Amygdala (tissue), 56 donors: ENCODE results near the gene RETNLB.
A peak's percentile ranks its signal among the peaks of the same experiment; 100 is the strongest.

Experiments used
- DNase-seq, 56 donors: peaks; one replicate each; lab custom pipeline; 2025; lab: John Stamatoyannopoulos, UW

The RETNLB gene, protein sequence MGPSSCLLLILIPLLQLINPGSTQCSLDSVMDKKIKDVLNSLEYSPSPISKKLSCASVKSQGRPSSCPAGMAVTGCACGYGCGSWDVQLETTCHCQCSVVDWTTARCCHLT

DNA sequence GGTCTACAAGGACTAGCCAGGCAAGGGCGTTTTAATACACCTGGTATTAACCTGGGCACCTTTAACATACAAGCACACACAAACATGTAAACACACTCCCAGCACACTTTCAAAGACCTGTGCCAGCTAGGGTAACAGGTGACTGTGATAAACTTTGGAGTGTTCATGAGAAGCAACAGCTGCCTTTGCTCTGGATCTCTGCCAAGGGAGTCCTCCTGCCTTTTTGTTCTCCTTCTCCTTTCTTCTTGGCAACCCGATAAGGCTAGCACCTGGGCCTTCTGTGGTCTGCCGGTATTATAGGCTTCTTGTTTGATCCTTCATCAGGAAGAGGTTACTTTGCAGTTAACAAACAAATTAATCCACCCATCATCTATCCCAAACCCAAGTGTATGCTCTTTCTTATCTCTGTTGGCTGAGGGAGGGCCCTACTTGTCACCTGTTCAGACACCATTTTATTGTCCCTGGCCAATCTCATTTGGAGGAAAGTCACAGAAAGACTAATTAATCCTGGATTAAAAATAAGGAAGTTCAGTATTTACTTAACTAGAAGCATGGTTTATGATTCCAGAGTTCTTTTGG, at the start of gene RETNLB:
Gene RETNLB, minus strand, starts transcription at position 7 of the 579 bp plus-strand sequence. CDS start 225 bp downstream, outside the sequence.
- DNase-seq = no peak

DNA sequence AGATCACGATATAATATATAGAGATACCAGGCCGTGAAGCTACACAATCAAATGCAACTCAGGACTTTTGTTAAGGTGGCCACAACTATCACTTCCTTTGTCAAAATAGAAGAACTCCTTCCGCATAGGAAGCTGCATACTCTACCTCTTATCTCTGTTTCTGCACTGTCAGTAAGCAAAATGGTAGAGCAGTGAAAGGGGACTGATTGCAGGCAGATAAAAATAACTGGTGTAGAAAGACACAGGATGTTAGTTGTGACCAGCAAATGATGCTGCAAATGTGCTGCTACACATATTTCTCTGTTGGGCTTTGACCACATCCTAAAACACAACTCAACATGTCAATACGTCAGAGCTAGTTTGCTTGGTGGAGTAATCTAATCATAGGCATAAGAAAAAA, 49.1 kb upstream of the RETNLB start:
- DNase-seq = no peak

DNA sequence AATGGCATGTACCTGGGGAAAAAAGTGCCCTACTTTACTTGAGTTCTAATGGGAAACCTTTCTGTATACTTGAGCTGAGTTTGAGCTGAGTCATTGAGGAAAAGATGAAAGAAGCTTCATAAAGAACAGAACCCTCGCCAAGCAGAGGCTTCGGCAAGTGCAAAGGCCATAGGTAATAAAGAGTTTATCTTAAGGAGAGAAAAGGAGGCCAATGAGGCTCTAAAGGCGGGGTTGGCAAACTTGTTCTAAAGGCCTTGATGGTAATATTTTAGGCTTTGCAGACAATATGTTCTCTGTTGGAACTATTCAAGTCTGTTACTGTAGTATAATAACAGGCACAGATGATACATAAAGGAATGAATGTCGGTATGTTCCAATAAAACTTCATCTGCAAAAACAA, 47.8 kb upstream of the RETNLB start:
- no peak for DNase-seq

DNA sequence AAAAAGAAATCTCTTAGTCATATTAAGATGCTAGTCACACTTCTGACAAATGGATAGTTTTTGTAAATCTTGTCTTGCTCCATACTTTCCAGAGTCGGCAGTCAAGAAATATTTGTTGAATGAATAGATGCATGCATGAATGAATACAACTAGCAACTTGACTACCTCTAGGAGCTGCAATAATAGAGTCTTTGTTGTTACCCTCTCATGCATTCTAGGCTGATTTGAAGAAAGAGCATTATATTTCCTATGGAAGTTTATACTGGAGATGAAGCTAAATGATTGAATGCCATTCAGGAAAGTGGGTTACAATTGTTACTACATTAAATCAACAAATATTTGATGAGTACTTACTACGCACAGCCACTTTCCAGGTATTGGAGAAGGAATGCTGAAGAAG, 47.2 kb upstream of the RETNLB start:
- DNase-seq = no peak

DNA sequence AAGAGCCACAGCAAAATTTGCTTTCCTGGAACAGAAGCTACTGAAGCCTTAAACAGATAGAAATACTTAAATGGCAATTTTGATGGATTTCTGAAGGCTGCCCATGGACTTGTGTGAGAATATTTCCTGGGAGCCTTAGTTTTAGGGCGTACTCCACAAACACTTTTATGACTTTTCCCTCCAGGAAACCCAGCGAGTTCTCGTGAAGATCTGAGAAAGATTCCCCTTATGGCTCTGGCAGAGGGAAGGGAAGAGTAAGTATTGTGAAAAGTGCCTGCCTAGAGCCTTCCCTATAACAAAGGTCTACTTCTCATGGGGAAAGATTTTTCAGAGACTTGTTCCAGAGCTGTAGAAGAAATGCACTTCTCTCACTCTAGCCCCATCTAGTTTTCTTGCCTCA, 34.3 kb upstream of the RETNLB start:
- no peak for DNase-seq

DNA sequence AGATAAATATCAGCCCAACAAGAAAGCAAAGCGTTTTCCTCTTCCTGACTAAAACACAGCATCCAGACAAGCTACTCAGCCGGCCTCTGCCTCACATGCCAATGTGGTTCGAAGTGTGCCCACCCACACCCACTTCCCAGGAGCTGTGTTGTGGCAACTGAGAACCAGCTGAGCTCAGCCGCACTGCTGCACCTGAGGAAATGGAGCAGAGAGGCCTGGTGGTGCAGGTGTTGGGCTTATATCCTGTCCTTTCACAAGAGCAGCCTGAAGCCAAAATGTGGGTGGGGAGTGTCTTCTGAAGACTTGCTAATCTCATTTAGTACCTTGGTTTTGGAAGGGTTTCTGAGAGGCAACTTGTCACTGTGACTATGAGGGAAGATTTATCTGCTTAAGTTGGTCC, 23.0 kb upstream of the RETNLB start:
- DNase-seq = peak in 1 of 56 donors; percentile 1

DNA sequence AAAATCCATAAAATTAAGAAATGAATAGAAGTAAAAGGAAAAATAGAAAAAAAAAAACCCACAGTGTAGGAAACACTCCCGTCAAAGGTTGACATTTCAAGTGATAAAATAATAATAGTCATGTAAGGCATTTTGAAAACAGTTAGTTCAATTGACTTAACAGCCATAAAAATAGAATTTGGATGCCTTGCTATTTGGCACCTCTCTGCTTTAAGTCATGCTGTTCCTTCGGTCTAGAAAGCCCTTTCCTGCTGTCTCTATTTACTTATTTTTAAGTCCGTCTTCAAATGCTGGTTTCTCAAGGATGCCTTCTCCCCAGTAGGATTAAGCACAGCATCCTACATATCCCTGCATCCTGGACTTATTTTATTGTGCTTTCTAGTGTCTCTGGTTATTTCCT, 22.3 kb upstream of the RETNLB start:
- DNase-seq = no peak

DNA sequence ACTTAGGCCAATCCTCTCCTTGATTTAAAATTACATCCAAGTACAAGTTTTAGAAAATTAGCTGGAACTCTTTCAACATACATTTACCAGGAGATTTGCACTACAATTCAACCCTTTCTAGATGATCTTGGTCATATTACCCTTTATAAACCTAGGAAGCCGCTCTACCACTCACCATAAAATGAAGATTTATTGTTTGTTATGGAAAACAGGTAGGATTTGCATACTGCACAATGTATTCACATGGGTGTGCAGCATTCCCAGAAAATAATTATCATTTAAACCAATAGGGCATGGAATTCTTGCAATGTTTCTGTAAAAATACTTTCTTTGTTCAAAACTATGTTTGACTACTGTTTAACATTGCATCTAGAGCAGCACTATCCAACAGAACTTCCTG, 18.4 kb upstream of the RETNLB start:
- no peak for DNase-seq

DNA sequence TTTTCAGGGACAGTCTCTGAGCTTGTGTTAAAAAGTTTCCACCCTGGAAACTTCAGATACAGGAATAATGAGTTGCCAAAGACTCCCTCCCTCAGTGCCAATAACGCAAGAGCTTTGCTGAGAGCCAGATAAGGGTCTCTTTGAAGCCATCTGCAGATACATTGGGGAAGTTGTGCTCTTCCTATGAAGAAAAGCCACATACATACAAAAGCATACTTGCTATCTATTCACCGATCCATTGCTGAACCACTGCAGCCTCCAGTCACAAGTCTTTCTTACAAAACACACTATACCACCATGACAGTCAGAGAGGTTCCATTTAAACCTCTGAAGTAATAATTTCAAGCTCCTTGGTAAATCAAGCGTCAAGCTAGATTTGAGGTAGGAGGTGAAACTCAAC, 10.0 kb upstream of the RETNLB start:
- DNase-seq = no peak

DNA sequence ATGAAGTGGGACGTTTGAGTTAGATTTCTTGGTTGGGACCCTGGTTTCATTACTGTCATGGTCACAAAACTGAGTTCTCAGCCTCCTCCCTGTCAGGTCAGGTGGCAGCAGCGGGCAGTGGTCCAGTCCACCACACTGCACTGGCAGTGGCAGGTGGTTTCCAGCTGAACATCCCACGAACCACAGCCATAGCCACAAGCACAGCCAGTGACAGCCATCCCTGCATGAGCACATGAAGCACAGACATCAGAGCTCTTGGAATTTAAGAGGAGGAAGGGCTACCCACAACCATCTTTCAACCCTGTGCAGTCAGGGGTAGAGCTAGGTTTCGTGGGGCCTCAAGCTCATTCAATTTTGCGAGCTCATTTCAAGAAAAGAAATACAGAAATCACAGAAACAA, 1.5 kb downstream of the RETNLB start:
- DNase-seq = no peak

DNA sequence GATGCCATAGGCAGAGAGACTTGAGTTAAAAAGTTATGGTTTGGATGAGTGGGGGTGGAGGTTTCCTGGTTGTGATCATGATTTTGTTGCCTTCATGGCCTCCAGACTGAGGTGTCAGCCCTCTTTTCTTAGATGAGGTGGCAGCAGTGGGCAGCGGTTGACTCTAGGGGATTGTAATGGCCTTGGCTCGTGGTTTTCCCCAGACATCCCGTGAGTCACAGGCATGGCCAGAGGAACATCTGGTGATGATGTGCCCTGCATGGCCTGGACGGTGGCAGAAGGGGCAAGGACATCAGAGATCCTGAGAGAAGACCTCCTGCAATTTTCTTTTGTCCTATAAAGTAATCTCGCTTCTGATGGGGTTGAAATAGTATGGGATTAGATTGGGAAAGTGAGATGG, 12.4 kb downstream of the RETNLB start:
- no peak for DNase-seq

DNA sequence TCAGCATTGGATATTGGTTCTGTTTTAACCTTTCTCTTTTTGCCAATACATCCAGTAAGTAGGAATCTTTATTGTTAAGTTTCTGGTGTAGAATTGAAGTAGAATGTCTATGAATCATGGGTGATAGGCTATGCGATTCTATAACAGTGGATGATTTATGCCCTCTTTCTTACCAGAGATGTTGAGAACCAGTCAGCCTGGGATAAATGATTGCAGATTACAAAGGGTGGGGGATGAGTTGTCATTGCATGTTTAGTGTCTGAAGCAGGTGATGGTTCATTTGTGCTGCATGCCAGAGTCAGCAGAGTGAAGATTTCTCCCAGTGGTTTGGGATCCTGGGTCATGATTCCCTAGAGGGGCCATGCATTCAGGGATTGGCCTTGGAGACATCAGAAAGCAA, 14.3 kb downstream of the RETNLB start:
- DNase-seq = no peak

DNA sequence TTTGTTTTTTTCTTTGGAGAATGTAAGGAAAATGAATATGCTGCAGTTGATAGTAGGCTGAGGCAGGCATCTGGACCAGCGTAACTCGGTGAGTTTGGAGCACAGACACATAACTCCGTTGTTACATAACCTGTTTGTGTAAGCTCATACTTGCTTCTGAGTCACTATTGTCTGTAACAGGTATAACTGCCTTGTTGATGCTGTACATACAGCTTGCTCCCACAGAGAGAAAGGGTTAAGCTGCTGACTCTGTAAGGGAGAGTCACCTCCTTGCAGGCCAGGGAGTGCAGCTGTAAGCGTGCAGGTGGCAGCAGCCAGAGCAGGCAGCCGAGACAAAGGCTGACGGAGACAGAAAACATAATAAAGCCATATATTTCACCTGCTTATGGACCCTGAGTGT, 20.4 kb downstream of the RETNLB start:
- no peak for DNase-seq

DNA sequence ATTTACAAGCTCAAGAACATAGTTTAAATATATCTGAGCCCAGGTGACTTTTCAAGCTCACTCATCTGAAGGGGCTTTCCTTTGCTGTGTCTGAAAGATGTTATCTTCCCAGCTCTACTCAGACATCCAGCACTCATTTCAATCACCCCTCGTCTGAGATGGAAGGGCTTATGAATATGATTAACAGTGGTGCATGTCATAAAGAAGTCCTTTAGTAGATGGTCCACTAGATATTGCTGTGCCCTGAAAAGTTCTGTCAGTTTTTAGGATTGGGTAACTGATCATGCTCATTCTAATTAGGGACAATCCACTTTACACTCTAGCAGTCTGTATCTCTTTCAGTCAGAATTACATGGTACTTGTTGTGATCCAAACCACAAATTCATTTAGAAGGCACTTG, 28.3 kb downstream of the RETNLB start:
- no peak for DNase-seq

DNA sequence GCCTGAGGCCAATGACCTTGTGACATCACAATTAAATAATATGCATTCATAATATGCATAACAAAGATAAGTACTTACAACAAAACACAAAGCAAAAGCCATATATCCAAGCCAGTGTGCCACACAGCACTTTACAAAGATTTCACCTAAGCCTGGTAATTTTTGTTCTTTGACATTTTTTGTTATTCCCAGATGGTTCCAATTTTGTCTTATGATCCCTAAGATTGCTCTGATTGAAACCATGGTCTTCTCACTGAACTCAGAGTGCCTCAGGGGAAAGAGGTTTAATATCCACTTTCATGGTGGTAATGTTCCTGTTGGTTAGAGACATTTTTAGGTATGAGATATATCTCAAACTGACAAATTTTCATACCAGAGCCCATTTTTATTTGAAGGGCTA, 29.1 kb downstream of the RETNLB start:
- no peak for DNase-seq

DNA sequence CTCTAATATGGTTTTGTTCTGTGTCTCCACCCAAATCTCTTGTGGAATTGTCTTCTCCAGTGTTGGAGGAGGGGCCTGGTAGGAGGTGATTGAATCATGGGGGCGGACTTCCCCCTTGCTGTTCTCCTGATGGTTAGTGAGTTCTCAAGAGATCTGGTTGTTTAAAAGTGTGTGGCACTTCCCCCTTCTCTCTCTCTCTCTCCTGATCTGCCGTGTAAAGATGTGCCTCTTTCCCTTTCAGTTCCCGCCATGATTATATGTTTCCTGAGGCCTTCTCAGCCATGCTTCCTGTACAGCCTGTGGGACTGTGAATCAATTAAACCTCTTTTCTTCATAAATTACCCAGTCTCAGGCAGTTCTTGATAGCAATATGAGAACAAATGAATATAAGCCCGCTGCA, 33.1 kb downstream of the RETNLB start:
- DNase-seq = no peak

DNA sequence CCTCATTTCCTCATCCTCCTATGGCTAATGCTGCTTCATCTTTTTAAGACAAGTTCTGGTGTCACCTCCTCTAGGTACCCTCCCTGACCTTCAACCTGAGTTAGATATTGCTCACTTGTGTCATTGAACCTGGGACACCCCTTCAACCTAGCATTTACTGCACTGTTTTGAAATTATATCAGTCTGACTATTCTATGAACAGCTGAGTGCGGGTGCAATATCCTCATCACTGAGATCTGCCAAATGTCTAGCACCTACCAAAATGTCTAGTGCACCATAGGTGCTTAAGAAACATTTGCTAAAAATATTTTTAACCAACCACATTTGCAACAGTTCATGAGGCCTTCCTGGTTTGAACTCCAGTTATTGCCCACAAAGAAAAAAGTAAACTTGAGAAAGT, 34.5 kb downstream of the RETNLB start:
- no peak for DNase-seq

DNA sequence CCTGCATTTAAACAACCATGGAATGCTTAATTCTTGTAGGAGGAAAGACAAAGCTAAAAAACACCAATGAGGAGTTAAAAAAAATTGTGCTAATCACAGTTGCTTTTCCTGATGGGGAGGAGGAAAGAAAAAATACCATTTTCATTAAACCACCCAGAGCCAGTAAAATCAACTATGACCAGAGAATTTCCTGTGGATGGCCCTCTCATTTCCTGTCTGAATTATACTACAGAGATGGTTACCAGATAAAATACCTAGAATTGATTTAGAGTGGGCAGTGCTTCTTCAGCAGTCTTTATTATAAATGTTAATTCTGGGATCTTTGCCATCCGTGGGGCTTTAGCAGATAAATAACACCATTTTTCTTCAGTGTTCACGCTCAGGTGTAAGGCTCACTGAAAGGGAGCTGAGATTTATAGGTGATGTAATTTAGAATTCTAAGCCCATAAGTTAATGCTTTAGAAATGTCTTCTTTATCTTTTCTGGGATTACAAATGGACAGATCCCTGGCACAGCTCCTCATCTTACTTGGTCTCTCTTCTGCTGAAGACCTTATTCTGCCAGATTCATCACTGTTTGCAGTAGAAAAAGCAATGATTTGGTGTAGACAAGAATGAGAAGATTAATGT, 37.9 kb downstream of the RETNLB start:
- DNase-seq = no peak

DNA sequence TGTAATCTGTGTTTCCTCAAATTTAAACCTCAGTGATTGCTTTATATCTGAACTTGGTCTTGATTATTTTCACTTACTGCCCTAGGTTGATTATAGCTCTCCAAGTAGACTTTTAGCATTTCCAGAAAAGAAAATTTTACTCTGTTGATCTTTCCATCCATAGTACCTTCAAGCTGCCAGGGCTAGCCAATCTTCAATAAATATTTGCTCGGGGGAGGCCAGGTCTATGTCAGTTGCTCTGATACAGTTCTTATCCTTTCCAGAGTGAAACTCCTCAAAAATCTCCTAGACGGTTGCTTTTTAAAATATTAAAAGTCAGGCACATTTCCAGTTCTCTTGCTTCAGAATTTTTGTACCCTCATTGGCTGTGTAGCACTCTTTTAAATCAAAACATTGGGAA, 38.8 kb downstream of the RETNLB start:
- DNase-seq = no peak

DNA sequence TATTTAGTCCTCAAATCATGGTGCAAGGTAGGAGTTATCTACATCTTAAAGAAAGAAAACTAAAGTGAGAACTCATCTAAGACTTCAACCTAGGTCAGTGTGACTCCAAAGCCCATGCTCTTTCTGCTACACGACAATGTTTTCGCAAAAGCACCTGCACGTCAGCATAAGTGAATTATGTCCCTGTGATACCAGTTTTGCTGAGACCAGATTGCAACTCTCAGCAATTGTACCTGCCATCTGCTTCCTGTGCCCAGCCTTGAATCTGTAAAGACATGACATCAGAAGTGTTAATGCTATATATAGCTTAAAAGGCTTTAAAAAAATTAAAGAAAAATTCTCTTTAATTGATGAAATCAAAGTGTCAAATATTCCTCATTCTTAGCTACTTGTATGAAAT, 43.4 kb downstream of the RETNLB start:
- peak in 5 of 56 donors; percentile 1 to 18 (median 2) for DNase-seq

DNA sequence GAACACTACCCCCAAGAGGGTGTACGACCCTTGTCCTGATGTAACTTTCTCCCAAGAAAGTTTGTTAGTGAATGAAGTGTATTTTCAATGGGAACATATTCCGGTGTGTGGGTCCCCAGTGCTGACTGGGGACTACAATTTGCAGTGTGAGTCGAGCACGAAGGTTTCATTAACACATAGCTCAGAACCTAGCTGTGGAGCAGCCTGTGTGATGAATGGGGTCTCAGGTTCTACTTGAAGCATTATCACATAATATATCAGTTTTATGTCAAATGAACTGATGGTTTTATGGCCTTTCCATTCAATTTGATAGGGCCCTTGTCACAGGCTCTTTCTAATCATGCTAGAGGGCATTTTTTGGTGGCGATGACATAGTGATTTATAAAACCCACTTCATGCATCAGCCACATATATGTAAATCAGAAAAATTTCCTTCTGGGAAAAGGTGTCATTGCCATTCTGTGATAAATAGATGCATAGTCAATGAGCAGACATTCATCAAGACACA, 44.1 kb downstream of the RETNLB start:
- no peak for DNase-seq
